ENCODE data around the gene BCAR3.

GRCh38 chr1:93518516-93518915 is 163.1 kb downstream of the BCAR3 start:
- no peak for TF ChIP-seq EZH2 (IDR thresholded peaks at IDR 0.05)
- no peak for TF ChIP-seq CTCF (IDR thresholded peaks at IDR 0.05)
